Brain microvascular endothelial cell (primary cell): ENCODE results near the gene MVP.
"Not testable (repeated sequence)": the region's sequence is repeated elsewhere in the genome, so short reads cannot be mapped to it uniquely, and the experiment has no call there.

Experiments used
- DNase-seq: peaks from one replicate; pipeline ENCODE4 v3.0.0-alpha.2; 2020
- H3K27ac ChIP-seq: fragments of 250-450 bp; sonication (Bioruptor Pico); 2 replicates; pipeline ENCODE4 v1.5.1; 2020; ENCODE audit warnings: mild to moderate bottlenecking, moderate library complexity
- H3K27me3 ChIP-seq: fragments of 250-450 bp; sonication (Bioruptor Pico); replicated peaks from 2 replicates; pipeline ENCODE4 v1.5.1; 2020; ENCODE audit warnings: mild to moderate bottlenecking
- H3K36me3 ChIP-seq: fragments of 250-450 bp; sonication (Bioruptor Pico); replicated peaks from 2 replicates; pipeline ENCODE4 v1.5.1; 2020; ENCODE audit warnings: mild to moderate bottlenecking
- H3K4me3 ChIP-seq: 2 replicates; pipeline ENCODE4 v1.5.1; 2011; ENCODE audit warnings: low read depth, mild to moderate bottlenecking, control low read depth, low read length, moderate library complexity
- in situ Hi-C: cut with HindIII; loops from 2 replicates; pipeline ENCODE4 v1.10.0; 2017; ENCODE audit warnings: low sequenced_read_pairs, low pct_ligation_motif_present
- TF ChIP-seq, protein P1 (sequence below): IDR thresholded peaks from 2 replicates; pipeline ENCODE4 v1.5.1; 2011; ENCODE audit warnings: low read depth, mild to moderate bottlenecking, moderate library complexity, low read length, control low read depth, inconsistent platforms; ENCODE audit errors: missing control alignments

MVP gene

DNA sequence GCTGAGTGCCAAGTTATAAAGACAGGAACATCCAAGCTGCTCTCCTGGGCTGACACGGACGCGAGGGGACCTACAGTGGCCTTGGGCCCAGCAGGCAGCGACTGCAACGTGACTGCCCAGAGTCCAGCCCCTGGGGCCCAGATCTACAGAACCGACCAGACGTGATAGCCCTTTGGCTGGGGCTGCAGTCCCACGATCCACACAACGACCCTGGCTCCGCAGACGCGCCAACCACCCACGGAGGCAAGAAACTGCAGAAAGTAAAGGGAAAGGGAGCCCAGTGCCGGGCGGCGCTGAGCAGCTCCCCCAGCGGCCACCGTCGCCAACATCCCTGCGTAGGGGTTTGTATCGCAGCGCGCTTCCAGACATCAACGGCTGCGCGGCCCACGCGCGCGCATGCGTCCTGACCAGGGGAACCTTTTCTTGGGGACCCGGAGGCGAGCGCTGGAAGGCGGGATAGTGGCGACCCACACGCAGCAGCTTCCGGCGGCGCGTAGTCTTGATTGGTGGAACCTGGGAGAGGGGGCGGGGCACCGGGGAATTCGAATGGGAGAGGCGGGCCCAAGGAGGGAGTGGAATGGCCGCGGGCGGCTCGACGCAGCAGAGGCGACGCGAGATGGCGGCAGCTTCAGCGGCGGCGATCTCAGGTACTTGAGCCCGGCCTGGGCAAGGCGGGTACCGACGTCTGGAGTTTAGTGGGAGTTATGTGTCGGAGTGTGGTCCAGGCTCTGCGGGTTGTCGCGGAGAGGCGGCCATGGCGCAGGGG is 29.9 kb upstream of the MVP start, which contains the start of gene KIF22:
Gene KIF22 (plus strand): TSS at position 569 of the 766 bp plus-strand sequence. CDS start 9 bp downstream, at position 578.
- in situ Hi-C loops: no loop called here
- Histone ChIP-seq H3K36me3 (no peaks in the 10 kb centered on the region), H3K27ac (peak within 1 kb of the TSS; percentile 58), H3K4me3 (peak within 1 kb of the TSS; percentile 91), H3K27me3 (no peaks in the 10 kb centered on the region)
- TF ChIP-seq, protein P1, sequence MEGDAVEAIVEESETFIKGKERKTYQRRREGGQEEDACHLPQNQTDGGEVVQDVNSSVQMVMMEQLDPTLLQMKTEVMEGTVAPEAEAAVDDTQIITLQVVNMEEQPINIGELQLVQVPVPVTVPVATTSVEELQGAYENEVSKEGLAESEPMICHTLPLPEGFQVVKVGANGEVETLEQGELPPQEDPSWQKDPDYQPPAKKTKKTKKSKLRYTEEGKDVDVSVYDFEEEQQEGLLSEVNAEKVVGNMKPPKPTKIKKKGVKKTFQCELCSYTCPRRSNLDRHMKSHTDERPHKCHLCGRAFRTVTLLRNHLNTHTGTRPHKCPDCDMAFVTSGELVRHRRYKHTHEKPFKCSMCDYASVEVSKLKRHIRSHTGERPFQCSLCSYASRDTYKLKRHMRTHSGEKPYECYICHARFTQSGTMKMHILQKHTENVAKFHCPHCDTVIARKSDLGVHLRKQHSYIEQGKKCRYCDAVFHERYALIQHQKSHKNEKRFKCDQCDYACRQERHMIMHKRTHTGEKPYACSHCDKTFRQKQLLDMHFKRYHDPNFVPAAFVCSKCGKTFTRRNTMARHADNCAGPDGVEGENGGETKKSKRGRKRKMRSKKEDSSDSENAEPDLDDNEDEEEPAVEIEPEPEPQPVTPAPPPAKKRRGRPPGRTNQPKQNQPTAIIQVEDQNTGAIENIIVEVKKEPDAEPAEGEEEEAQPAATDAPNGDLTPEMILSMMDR: peak; percentile 84
- peak; percentile 98 for DNase-seq

DNA sequence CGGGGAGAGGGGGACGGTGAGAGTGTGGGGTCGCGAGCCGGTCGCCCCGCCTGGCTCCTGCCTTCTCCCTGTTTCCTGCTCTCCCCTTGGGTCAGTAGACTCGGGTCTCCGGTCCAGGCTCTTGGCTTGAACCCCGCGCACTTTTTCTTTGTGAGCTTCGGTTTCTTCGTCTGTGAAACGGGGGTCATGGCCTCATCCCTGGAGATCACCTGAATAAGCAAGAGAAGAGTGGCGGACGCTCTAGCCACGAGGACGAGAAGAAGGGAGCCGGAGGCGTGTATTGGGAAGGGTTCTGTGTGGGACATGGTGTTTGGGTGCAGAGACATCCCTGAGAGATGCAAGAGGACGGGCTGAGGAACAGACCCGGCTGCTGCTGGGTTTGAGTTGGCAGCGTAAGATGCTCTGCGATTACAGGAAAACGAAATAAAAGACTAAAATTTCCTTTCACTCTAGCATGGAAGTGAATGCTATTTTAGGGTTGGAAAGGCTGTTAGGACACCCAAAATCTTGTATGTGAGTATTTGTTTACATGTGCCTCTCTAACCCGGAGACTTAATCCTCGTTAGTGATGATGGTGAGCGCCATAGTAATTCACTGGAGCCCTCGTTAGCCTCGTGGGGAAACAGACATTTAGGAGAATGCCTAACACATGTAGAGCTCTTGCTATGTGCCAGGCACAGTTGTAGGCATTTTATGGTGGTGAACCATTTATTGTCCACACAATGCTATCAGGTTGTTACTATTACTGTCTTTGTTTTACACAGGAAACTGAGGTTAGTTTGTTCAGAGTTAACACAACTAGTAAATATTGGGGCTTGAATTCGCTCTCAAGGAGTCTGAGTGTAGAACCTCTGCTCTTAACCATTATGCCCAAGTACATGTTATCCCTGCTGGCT is 29.1 kb upstream of the MVP start:
- in situ Hi-C loops: no loop called here
- no peaks in the 10 kb centered on the region for H3K36me3 ChIP-seq
- no peak overlapping the region for H3K27ac ChIP-seq
- TF ChIP-seq, protein P1: no peak
- peak overlapping the region; percentile 91 for H3K4me3 ChIP-seq
- DNase-seq: no peak
- no peaks in the 10 kb centered on the region for H3K27me3 ChIP-seq

DNA sequence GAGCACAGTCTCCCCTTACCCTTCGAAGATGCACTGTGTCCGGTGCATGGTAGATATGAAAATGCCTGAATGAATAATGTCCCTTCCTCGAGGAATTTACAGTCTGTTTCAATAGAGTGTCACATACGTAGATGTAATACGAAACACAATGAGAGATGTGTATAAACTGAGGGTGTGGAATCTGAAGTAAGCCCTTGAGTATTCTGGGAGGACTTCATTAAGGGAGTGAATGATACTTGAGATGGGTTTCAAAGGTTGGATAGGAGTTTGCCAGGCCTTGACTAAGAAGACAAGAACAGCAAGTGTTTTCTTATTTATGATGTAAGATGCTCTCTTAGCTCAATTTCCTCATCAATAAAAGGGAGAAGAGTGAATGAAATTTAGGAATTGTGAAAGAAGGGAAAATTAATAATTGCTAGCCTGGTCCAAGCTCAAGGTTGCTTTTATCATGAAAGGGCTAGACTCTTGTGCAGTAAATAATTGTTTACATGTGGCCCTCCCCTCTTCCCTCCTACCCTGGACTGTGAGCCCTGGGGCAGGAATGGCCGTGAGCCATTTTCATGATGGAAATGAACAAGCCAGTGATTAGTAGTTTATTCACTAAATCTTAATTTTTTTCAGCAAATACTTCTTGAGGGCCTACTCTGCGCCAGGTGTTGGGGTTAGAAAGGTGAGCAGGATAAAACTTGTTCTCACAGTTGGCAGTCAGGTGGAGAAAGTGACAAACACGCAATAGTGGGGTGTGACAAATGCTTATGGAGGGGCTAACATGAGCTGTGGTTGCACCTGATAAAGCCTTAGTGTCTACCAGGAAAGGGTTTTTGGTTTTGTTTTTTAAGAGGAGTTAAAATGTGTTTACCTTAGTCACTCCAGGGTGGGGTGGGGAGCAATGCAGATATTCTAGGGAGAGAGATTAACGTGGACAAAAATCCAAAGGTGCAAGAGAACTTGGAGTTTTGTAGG is 28.1 kb upstream of the MVP start:
- DNase-seq: no peak
- TF ChIP-seq, protein P1: no peak
- H3K4me3 ChIP-seq: peak overlapping the region; percentile 91
- H3K27me3 ChIP-seq: no peaks in the 10 kb centered on the region
- in situ Hi-C loops: no loop called here
- H3K36me3 ChIP-seq: no peaks in the 10 kb centered on the region
- no peak overlapping the region for H3K27ac ChIP-seq

DNA sequence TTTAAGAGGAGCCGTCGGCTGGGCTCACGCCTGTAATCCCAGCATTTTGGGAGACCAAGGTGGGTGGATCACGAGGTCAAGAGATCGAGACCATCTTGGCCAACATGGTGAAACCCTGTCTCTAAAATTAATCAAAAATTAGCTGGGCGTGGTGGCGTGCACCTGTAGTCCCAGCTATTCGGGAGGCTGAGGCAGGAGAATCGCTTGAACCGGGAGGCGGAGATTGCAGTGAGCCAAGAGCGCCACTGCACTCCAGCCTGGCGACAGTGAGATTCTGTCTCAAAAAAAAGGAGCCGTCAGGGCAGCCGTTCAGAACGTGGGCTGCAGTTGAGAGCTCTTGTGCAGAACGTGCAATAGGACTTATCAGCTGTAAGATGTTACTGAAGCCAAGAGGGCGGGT is 27.1 kb upstream of the MVP start:
- H3K27ac ChIP-seq, DNase-seq, H3K27me3 ChIP-seq, H3K36me3 ChIP-seq, H3K4me3 ChIP-seq, in situ Hi-C loops: not testable (repeated sequence)

DNA sequence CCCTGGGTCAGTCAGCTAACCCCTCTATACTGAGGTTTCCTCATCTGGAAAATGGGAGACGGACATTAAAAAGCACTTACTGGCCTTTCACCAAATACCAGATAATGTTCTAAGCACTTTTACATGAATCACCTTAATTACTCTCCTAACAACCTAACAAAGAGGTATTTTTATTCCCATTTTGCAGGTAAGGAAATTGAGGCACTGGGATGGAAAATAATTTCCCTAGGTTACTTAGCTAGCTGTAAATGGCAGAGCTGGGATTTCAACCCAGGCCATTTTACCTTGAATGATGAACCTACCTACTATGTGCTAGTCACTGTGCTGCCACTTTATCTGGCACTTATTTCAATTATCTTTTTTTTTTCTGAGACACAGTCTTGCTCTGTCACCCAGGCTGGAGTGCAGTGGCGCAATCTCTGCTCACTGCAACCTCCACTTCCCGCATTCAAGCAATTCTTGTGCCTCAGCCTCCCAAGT is 26.0 kb upstream of the MVP start:
- H3K27ac ChIP-seq: no peak overlapping the region
- no peak overlapping the region for H3K4me3 ChIP-seq
- DNase-seq: no peak
- H3K36me3 ChIP-seq: peaks cover 7% of the 10 kb centered on the region
- in situ Hi-C loops: no loop called here
- TF ChIP-seq, protein P1: no peak
- H3K27me3 ChIP-seq: no peaks in the 10 kb centered on the region
